ENCODE data around the gene MYO3B. TPM values are rescaled to one million over a fixed set of nuclear protein-coding genes. Genes with fewer than 3 reads are reported as not detected.

Gene MYO3B
- total RNA-seq, 2 experiments from 2014 or later: 0.17 TPM; not detected in 1

GRCh38 chr2:170701011-170701410 is 523.1 kb downstream of the MYO3B start:
- no peak overlapping the region for H3K4me3 Mint-ChIP-seq
- no peaks in the 10 kb centered on the region for H3K36me3 Mint-ChIP-seq (ENCODE audit: low read depth)
- intact Hi-C loops (cut with micrococcal nuclease): no loop called here
- CTCF ChIA-PET: interaction anchor here (0.5 kb wide), 1 partner anchor 115 kb away, joined by 3 read pairs; no protein-coding TSS in a partner anchor
- peaks cover 11% of the 10 kb centered on the region for H3K27me3 Mint-ChIP-seq (ENCODE audit: low read depth)
- H3K27ac Mint-ChIP-seq: no peak overlapping the region
- no peaks in the 10 kb centered on the region for H3K4me1 Mint-ChIP-seq (ENCODE audit: low read depth)
- DNase-seq: no peak
- H3K9me3 Mint-ChIP-seq: peaks cover 4% of the 10 kb centered on the region

DNA sequence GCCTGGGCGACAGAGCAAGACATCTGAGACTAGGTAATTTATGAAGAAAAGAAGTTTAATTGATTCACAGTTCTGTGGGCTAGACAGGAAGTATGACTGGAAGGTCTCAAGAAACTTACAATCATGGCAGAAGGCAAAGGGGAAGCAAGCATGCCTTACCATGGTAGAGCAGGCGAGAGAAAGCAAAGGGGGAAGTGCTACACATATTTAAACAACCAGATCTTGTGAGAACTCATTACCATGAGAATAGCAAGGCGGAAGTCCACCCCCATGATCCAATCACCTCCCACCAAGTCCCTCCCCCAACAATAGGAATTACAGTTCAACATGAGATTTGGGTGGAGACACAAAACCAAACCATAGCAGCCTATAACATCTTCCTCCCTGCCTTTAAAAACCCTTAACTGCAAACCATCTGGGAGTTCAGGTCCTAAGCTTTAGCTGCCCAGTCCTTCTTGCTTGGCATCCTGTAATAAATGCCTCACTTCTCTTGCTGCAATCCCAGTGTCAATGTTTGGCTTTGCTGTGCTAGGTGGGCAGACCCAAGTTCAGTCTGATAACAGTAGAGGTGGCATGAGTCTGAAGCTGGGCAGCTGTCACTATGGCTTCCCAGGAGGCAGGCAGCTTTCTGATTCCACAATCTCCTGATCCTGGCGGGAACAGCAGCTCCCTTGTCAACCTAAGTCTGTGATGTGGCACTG is 526.0 kb downstream of the MYO3B start:
- Mint-ChIP-seq H3K9me3 (peaks cover 4% of the 10 kb centered on the region), H3K36me3 (ENCODE audit: low read depth) (no peaks in the 10 kb centered on the region), H3K4me3 (no peak overlapping the region), H3K27me3 (ENCODE audit: low read depth) (peaks cover 20% of the 10 kb centered on the region), H3K27ac (no peak overlapping the region), H3K4me1 (ENCODE audit: low read depth) (no peaks in the 10 kb centered on the region)
- DNase-seq: no peak
- CTCF ChIA-PET: interaction anchor here (0.6 kb wide), 1 partner anchor 768 kb away, joined by 3 read pairs; no protein-coding TSS in a partner anchor
- intact Hi-C loops (cut with micrococcal nuclease): no loop called here

Data from activated naive CD4-positive, alpha-beta T cell treated with anti-CD3 and anti-CD28 coated beads for 36 hours (primary cell).